Lung (tissue), 12 donors: ENCODE data around the gene THAP8. TPM values are rescaled to one million over a fixed set of nuclear protein-coding genes. Genes with fewer than 3 reads are reported as not detected.
A peak's percentile ranks its signal among the peaks of the same experiment; 100 is the strongest.

Experiments
- ATAC-seq: fragments of 200-7000 bp; cut with Tn5 transposase; one replicate; pipeline ENCODE4 v1.9.1; 2020; ENCODE audit warnings: moderate number of reproducible peaks; ENCODE audit not compliant: insufficient read depth, low FRiP score
- DNase-seq, 3 donors: peaks; one replicate each; pipeline ENCODE4 v3.0.0-alpha.2; 2013 to 2017
- H3K27ac ChIP-seq, 2 donors: one replicate each; pipeline ENCODE4 v1.5.1; 2013; ENCODE audit warnings: mild to moderate bottlenecking in 2 of 2, moderate library complexity in 2 of 2, control low read depth in 1 of 2, inconsistent platforms in 1 of 2, low read depth in 1 of 2, low read length in 1 of 2
- H3K27me3 ChIP-seq, 3 donors: one replicate each; pipeline ENCODE4 v1.5.1; 2013; ENCODE audit warnings: low read length in 2 of 3; ENCODE audit not compliant: control insufficient read depth in 3 of 3, insufficient read depth in 3 of 3
- H3K36me3 ChIP-seq, 4 donors: one replicate each; pipeline ENCODE4 v1.5.1; 2013; ENCODE audit warnings: low read length in 4 of 4, mild to moderate bottlenecking in 1 of 4, moderate library complexity in 1 of 4; ENCODE audit not compliant: control insufficient read depth in 4 of 4, insufficient read depth in 4 of 4
- H3K4me1 ChIP-seq, 5 donors: one replicate each; pipeline ENCODE4 v1.5.1; 2013; ENCODE audit warnings: low read length in 5 of 5, mild to moderate bottlenecking in 2 of 5, moderate library complexity in 1 of 5; ENCODE audit not compliant: control insufficient read depth in 5 of 5, insufficient read depth in 5 of 5
- H3K4me3 ChIP-seq: one replicate; pipeline ENCODE4 v1.5.1; 2013; ENCODE audit warnings: mild to moderate bottlenecking, control low read depth, moderate library complexity
- H3K9ac ChIP-seq, 2 donors: one replicate each; pipeline ENCODE4 v1.5.1; 2013; ENCODE audit warnings: low read length in 2 of 2, control low read depth in 1 of 2; ENCODE audit not compliant: insufficient read depth in 1 of 2
- H3K9me3 ChIP-seq, 4 donors: one replicate each; pipeline ENCODE4 v1.5.1; 2013; ENCODE audit warnings: low read length in 3 of 4, mild to moderate bottlenecking in 1 of 4, moderate library complexity in 1 of 4; ENCODE audit not compliant: control insufficient read depth in 4 of 4, insufficient read depth in 3 of 4
- WGBS, 2 donors: extraction: QIAGEN DNeasy Blood & Tissue Kit; methylation state at CpG; one replicate each; pipeline ENCODE4 v1.1.7; 2013; 5-methylcytosine and 5-hydroxymethylcytosine counted together
- polyA plus RNA-seq, 2 donors: library from polyadenylated mRNA; stranded (reverse); fragments of 200-250 nt; gene quantifications; one replicate each; pipeline ENCODE4 v1.2.1, GENCODE V29; 2013
- total RNA-seq, 2 donors: library from RNA; depleted of rRNA in 1 of 2; stranded (reverse); fragments of >200 nt in 1 of 2; gene quantifications; one replicate each; pipeline ENCODE4 v1.2.1, GENCODE V29; 2014 to 2021
- TF ChIP-seq, protein P1 (sequence below): IDR thresholded peaks from 2 replicates; pipeline ENCODE4 v1.5.1; 2012; ENCODE audit warnings: mild to moderate bottlenecking; ENCODE audit errors: control extremely low read depth, extremely low read depth
- donor health status: control.
- donor health status: control.
- donor health status: Bipolar disorder and iron deficiency.
- donor health status: healthy.
- donor health status: DM: yes; HTN: yes; CAD: no.

THAP8 gene
- total and polyA plus RNA-seq, 4 donors, result 4.1 to 6.4 (median 5.5) TPM

DNA sequence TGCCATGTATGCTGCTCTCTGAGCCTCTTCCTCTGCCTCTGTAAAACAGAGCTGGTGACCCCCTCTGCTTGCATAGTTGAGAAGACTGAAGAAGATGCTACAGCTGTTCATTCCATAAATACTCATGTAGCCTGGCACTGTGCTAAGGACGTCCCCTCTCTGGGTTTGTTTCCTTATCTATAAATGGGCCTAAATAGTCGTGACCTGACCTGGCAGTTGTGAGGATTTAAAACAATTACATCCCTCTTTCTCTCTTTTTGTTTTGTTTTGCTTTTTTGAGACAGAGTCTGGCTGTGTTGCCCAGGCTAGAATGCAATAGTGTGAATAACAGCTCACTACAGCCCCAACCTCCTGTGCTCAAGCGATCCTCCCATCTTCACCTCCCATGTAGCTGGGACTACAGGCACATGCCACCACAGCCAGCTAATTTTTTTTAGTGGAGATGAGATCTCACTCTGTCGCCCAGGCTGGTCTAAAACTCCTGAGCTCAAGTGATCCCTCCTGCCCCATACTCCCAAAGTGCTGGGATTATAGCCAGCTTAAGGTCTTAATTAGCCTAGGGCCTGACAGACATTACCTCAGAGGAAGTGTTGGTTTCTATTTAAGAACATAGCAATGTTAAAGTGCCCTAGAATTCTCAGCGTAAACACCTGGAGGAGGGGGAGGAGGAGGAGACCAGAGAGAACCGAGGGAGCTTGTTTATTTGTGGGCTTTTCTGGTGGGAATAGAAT, 5.3 kb upstream of the THAP8 start:
- H3K36me3 ChIP-seq, result peaks cover 0 to 7% (median 0%) of the 10 kb centered on the region in 4 donors
- 83 to 91% methylated on average over 6 of the region's 6 CpGs for WGBS, 2 donors
- H3K9me3 ChIP-seq, result no peaks in the 10 kb centered on the region
- H3K27ac ChIP-seq, result no peak overlapping the region
- H3K27me3 ChIP-seq, result no peaks in the 10 kb centered on the region
- DNase-seq, result no peak
- no peak for ATAC-seq
- peaks cover 0 to 13% (median 3%) of the 10 kb centered on the region in 5 donors for H3K4me1 ChIP-seq
- H3K9ac ChIP-seq, result no peak overlapping the region
- H3K4me3 ChIP-seq, result no peak overlapping the region
- TF ChIP-seq, protein P1, sequence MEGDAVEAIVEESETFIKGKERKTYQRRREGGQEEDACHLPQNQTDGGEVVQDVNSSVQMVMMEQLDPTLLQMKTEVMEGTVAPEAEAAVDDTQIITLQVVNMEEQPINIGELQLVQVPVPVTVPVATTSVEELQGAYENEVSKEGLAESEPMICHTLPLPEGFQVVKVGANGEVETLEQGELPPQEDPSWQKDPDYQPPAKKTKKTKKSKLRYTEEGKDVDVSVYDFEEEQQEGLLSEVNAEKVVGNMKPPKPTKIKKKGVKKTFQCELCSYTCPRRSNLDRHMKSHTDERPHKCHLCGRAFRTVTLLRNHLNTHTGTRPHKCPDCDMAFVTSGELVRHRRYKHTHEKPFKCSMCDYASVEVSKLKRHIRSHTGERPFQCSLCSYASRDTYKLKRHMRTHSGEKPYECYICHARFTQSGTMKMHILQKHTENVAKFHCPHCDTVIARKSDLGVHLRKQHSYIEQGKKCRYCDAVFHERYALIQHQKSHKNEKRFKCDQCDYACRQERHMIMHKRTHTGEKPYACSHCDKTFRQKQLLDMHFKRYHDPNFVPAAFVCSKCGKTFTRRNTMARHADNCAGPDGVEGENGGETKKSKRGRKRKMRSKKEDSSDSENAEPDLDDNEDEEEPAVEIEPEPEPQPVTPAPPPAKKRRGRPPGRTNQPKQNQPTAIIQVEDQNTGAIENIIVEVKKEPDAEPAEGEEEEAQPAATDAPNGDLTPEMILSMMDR, result no peak

DNA sequence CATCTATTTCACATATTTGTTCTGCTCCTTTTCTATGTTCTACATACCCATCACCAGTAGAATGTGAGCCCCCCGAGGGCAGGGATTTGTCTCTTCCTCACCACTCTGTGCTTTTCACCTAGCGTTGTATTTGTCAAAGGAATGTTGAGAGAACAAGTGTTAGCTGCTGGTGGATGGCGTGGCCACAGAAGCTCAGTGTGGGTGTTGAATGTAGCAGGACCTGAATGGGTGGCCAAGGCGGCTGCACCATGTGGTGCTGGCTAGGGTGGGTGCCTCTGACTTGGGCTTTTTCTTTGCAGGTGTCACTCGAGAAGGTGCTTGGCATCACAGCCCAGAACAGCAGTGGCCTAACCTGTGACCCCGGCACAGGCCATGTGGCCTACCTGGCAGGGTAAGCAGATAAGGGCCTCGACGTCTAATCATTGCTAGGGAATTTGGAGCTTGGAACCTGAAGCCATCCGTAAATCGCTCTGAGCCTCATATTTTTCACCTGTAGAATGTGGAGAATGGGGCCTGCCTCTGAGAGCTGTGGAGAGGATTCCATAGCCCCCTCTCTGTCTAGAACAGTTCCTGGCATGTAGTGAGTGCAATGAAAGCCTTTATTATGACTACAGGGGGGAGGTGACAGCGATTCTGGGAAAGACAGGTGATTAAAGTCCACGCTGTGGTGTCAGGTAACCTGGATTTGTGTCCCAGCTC, 4.5 kb upstream of the THAP8 start:
- Histone ChIP-seq H3K4me1 (peaks cover 0 to 13% (median 3%) of the 10 kb centered on the region in 5 donors), H3K9ac (no peak overlapping the region), H3K9me3 (no peaks in the 10 kb centered on the region), H3K27me3 (no peaks in the 10 kb centered on the region), H3K36me3 (peaks cover 0 to 7% (median 0%) of the 10 kb centered on the region in 4 donors), H3K4me3 (no peak overlapping the region), H3K27ac (no peak overlapping the region)
- ATAC-seq (no peak), DNase-seq (no peak)
- 92 to 96% methylated on average over 12 of the region's 12 CpGs for WGBS, 2 donors
- TF ChIP-seq, protein P1, result no peak

DNA sequence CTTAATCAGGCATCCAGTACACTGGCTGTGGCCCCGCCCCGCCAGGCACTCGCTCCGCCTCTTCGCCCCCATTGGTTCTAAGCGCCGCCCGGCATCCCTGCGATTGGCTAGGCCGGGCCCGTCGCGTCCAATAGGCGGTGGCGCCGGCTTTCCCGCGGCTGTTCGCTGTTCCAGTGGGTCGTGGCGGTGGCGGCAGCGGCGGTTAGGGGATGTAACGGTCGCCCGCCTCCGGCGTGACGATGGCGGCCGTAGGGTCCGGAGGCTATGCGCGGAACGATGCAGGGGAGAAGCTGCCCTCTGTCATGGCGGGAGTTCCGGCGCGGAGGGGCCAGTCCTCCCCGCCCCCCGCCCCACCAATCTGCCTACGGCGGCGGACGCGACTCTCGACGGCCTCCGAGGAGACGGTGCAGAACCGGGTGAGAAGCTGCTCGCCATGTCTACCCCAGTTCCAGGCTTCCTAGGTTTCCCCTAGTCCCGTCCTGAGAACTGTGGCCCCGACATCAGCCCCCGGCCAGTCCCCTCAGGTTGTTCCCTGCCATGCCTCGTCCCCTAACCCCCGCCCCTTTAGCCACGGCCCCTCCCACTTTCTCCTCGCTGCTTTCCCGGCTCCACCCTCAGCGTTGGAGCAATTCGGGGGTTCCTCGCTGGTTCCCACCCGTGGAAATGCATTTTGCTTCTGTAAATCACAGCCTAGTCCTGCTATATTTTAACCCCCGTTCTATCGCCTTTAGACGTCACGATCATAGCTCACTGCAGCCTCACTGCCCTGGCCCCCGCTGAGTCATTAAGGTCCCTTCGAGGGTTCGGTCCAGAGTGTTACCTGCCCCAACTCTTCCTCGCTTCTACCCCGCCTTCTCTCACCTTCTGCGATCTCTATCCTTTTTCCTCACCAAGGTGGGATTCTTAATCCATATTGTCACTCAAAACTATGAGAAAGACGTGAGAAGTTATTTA, 925 bp upstream of the THAP8 start, which contains the start of gene WDR62:
Gene WDR62 (plus strand): TSS at position 165 of the 954 bp plus-strand sequence. CDS start 75 bp downstream, at position 240.
- 1% methylated on average over 68 to 76 of the region's 76 CpGs for WGBS, 2 donors
- Histone ChIP-seq H3K4me3 (peak within 1 kb of the TSS; percentile 51), H3K27ac (peak within 1 kb of the TSS; percentile 92), H3K36me3 (peaks cover 0 to 3% (median 0%) of the 10 kb centered on the region in 4 donors), H3K27me3 (no peaks in the 10 kb centered on the region), H3K9ac (peak within 1 kb of the TSS; percentile 39 to 75), H3K9me3 (no peaks in the 10 kb centered on the region), H3K4me1 (peaks cover 0 to 13% (median 3%) of the 10 kb centered on the region in 5 donors)
- TF ChIP-seq, protein P1, result no peak
- DNase-seq, result peak; percentile 29 to 95 (median 47)
- ATAC-seq, result peak; percentile 83
